PFSK-1 (cell line): Measurements from ENCODE around the gene TTLL7.

Experiments
- FOXP2 ChIP-seq: optimal IDR thresholded peaks from 2 replicates; pipeline ENCODE3; 2011; ENCODE audit warnings: borderline replicate concordance, control low read depth, inconsistent platforms; ENCODE audit not compliant: insufficient read depth; ENCODE audit errors: extremely low read length, extremely low read depth
- POLR2AphosphoS5 ChIP-seq: IDR thresholded peaks from 2 replicates; pipeline ENCODE4 v1.6.1; 2012; ENCODE audit warnings: low read depth, mild to moderate bottlenecking, control low read depth, low read length, moderate library complexity
- REST ChIP-seq, 2 experiments: IDR thresholded peaks; 2 replicates each; pipeline versions ENCODE4 v1.6.1 to v1.8.0; 2011 to 2012; ENCODE audit warnings: low read depth in 2 of 2, low read length in 2 of 2, control low read depth in 1 of 2, inconsistent platforms in 1 of 2, mild to moderate bottlenecking in 1 of 2, moderate library complexity in 1 of 2; ENCODE audit not compliant: insufficient read depth in 1 of 2
- SIN3A ChIP-seq: IDR thresholded peaks from 2 replicates; pipeline ENCODE4 v1.6.1; 2012; ENCODE audit warnings: mild to moderate bottlenecking, low read length, moderate library complexity, borderline replicate concordance; ENCODE audit not compliant: insufficient read depth
- TAF1 ChIP-seq: IDR thresholded peaks from 2 replicates; pipeline ENCODE4 v1.6.1; 2012; ENCODE audit warnings: low read length, control low read depth, borderline replicate concordance; ENCODE audit not compliant: insufficient read depth

TTLL7 gene

GRCh38 chr1:83897516-83897915, 101.4 kb downstream of the TTLL7 start:
- TF ChIP-seq FOXP2 (no peak), POLR2AphosphoS5 (no peak), REST (IDR thresholded peaks at IDR 0.05; ENCODE audit: insufficient read depth in 1 of 2, low read depth in 2 of 2, low read length in 2 of 2) (no peak), TAF1 (no peak), SIN3A (no peak)

GRCh38 chr1:83896299-83896698, 102.6 kb downstream of the TTLL7 start:
- no peak for TF ChIP-seq REST (IDR thresholded peaks at IDR 0.05; ENCODE audit: insufficient read depth in 1 of 2, low read depth in 2 of 2, low read length in 2 of 2)
- TF ChIP-seq POLR2AphosphoS5 = no peak
- no peak for TF ChIP-seq TAF1
- TF ChIP-seq FOXP2 = no peak
- TF ChIP-seq SIN3A = no peak

- no peak for TF ChIP-seq FOXP2
- TF ChIP-seq SIN3A = no peak
- TF ChIP-seq POLR2AphosphoS5 = no peak
- TF ChIP-seq REST (IDR thresholded peaks at IDR 0.05; ENCODE audit: insufficient read depth in 1 of 2, low read depth in 2 of 2, low read length in 2 of 2) = no peak
Measured at GRCh38 chr1:83889707-83890106, 109.2 kb downstream of the TTLL7 start.

GRCh38 chr1:83887483-83887882, 111.4 kb downstream of the TTLL7 start:
- TF ChIP-seq FOXP2 (no peak), TAF1 (no peak), SIN3A (no peak), REST (IDR thresholded peaks at IDR 0.05; ENCODE audit: insufficient read depth in 1 of 2, low read depth in 2 of 2, low read length in 2 of 2) (no peak), POLR2AphosphoS5 (no peak)

- TF ChIP-seq FOXP2 = no peak
- TF ChIP-seq TAF1 = no peak
- no peak for TF ChIP-seq SIN3A
- no peak for TF ChIP-seq REST (IDR thresholded peaks at IDR 0.05; ENCODE audit: insufficient read depth in 1 of 2, low read depth in 2 of 2, low read length in 2 of 2)
Measured at GRCh38 chr1:83883979-83884378, 115.0 kb downstream of the TTLL7 start.
